Measurements from ENCODE around the gene UQCRH.

- TF ChIP-seq, protein P1, sequence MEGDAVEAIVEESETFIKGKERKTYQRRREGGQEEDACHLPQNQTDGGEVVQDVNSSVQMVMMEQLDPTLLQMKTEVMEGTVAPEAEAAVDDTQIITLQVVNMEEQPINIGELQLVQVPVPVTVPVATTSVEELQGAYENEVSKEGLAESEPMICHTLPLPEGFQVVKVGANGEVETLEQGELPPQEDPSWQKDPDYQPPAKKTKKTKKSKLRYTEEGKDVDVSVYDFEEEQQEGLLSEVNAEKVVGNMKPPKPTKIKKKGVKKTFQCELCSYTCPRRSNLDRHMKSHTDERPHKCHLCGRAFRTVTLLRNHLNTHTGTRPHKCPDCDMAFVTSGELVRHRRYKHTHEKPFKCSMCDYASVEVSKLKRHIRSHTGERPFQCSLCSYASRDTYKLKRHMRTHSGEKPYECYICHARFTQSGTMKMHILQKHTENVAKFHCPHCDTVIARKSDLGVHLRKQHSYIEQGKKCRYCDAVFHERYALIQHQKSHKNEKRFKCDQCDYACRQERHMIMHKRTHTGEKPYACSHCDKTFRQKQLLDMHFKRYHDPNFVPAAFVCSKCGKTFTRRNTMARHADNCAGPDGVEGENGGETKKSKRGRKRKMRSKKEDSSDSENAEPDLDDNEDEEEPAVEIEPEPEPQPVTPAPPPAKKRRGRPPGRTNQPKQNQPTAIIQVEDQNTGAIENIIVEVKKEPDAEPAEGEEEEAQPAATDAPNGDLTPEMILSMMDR (IDR thresholded peaks at IDR 0.05), result no peak
- no peak for TF ChIP-seq EP300 (IDR thresholded peaks at IDR 0.05)
Observed at GRCh38 chr1:46333300-46334029, 30.0 kb downstream of the UQCRH start.

All from stomach (tissue), 4 donors.